Dendritic cell treated with granulocyte-macrophage colony-stimulating factor and Interleukin-4, amounts not matched to agents 40 ng/mL and 50 ng/mL, for 4 days (primary cell): ENCODE data around the gene RBM19.
"Not testable (repeated sequence)": the region's sequence is repeated elsewhere in the genome, so short reads cannot be mapped to it uniquely, and the experiment has no call there.

Experiments
- H3K27ac Mint-ChIP-seq: one replicate; pipeline ENCODE4 v1.8.0; 2022; ENCODE audit warnings: mild to moderate bottlenecking, mixed read lengths
- H3K27me3 Mint-ChIP-seq: one replicate; pipeline ENCODE4 v1.8.0; 2022; ENCODE audit warnings: mild to moderate bottlenecking, mixed read lengths
- H3K36me3 Mint-ChIP-seq: one replicate; pipeline ENCODE4 v1.8.0; 2022; ENCODE audit warnings: low read depth, mixed read lengths
- H3K4me1 Mint-ChIP-seq: one replicate; pipeline ENCODE4 v1.8.0; 2022; ENCODE audit warnings: low read depth, mixed read lengths
- H3K4me3 Mint-ChIP-seq: one replicate; pipeline ENCODE4 v1.8.0; 2022; ENCODE audit warnings: mild to moderate bottlenecking, moderate library complexity, mixed read lengths
- H3K9me3 Mint-ChIP-seq: one replicate; pipeline ENCODE4 v1.8.0; 2022; ENCODE audit warnings: mixed read lengths
- intact Hi-C: fragments of 100-400 bp; cut with micrococcal nuclease; formaldehyde crosslinking; loops from one replicate; pipeline ENCODE4 v1.15.0; 2022

Gene RBM19

GRCh38 chr12:113901319-113901718 is 64.8 kb downstream of the RBM19 start:
- H3K4me3 Mint-ChIP-seq, H3K9me3 Mint-ChIP-seq, H3K27ac Mint-ChIP-seq, H3K27me3 Mint-ChIP-seq, H3K4me1 Mint-ChIP-seq, intact Hi-C loops: not testable (repeated sequence)
- H3K36me3 Mint-ChIP-seq = peaks cover 54% of the 10 kb centered on the region

- Mint-ChIP-seq H3K27ac (no peak overlapping the region), H3K4me1 (no peaks in the 10 kb centered on the region), H3K4me3 (no peak overlapping the region), H3K27me3 (no peaks in the 10 kb centered on the region), H3K9me3 (no peaks in the 10 kb centered on the region), H3K36me3 (peaks cover 53% of the 10 kb centered on the region)
- intact Hi-C loops = no loop called here
Measured at GRCh38 chr12:113900716-113901115, 65.4 kb downstream of the RBM19 start.

- Mint-ChIP-seq H3K36me3 (peaks cover 50% of the 10 kb centered on the region), H3K27me3 (no peaks in the 10 kb centered on the region), H3K4me1 (no peaks in the 10 kb centered on the region), H3K4me3 (no peak overlapping the region), H3K27ac (no peak overlapping the region), H3K9me3 (no peaks in the 10 kb centered on the region)
- intact Hi-C loops = no loop called here
Measured at GRCh38 chr12:113899561-113900471, 66.3 kb downstream of the RBM19 start.

- no peak overlapping the region for H3K27ac Mint-ChIP-seq
- peaks cover 45% of the 10 kb centered on the region for H3K36me3 Mint-ChIP-seq
- H3K9me3 Mint-ChIP-seq = no peaks in the 10 kb centered on the region
- H3K27me3 Mint-ChIP-seq = no peaks in the 10 kb centered on the region
- H3K4me1 Mint-ChIP-seq = no peaks in the 10 kb centered on the region
- intact Hi-C loops = no loop called here
- H3K4me3 Mint-ChIP-seq = no peak overlapping the region
Measured at GRCh38 chr12:113899042-113899560, 67.0 kb downstream of the RBM19 start.

GRCh38 chr12:113898466-113898865 is 67.7 kb downstream of the RBM19 start:
- H3K27me3 Mint-ChIP-seq = no peaks in the 10 kb centered on the region
- no peaks in the 10 kb centered on the region for H3K4me1 Mint-ChIP-seq
- H3K27ac Mint-ChIP-seq = no peak overlapping the region
- no peak overlapping the region for H3K4me3 Mint-ChIP-seq
- intact Hi-C loops = no loop called here
- peaks cover 45% of the 10 kb centered on the region for H3K36me3 Mint-ChIP-seq
- no peaks in the 10 kb centered on the region for H3K9me3 Mint-ChIP-seq

GRCh38 chr12:113897406-113897805 is 68.7 kb downstream of the RBM19 start:
- H3K27ac Mint-ChIP-seq = no peak overlapping the region
- H3K36me3 Mint-ChIP-seq = peaks cover 42% of the 10 kb centered on the region
- no peaks in the 10 kb centered on the region for H3K27me3 Mint-ChIP-seq
- no peak overlapping the region for H3K4me3 Mint-ChIP-seq
- no peaks in the 10 kb centered on the region for H3K4me1 Mint-ChIP-seq
- intact Hi-C loops = no loop called here
- no peaks in the 10 kb centered on the region for H3K9me3 Mint-ChIP-seq

GRCh38 chr12:113896841-113897240 is 69.3 kb downstream of the RBM19 start:
- H3K4me1 Mint-ChIP-seq = no peaks in the 10 kb centered on the region
- intact Hi-C loops = no loop called here

GRCh38 chr12:113896194-113896593 is 69.9 kb downstream of the RBM19 start:
- Mint-ChIP-seq H3K4me3 (no peak overlapping the region), H3K27me3 (no peaks in the 10 kb centered on the region), H3K9me3 (no peaks in the 10 kb centered on the region), H3K4me1 (no peaks in the 10 kb centered on the region), H3K36me3 (peaks cover 52% of the 10 kb centered on the region), H3K27ac (no peak overlapping the region)
- intact Hi-C loops = no loop called here

More at GRCh38 chr12:113896841-113897240, 69.3 kb downstream of the RBM19 start:
- Mint-ChIP-seq H3K27ac (no peak overlapping the region), H3K4me3 (no peak overlapping the region), H3K27me3 (no peaks in the 10 kb centered on the region), H3K36me3 (peaks cover 48% of the 10 kb centered on the region), H3K9me3 (no peaks in the 10 kb centered on the region)

GRCh38 chr12:113895176-113895575 is 70.9 kb downstream of the RBM19 start:
- Mint-ChIP-seq H3K4me1 (no peaks in the 10 kb centered on the region), H3K27me3 (no peaks in the 10 kb centered on the region), H3K36me3 (peaks cover 54% of the 10 kb centered on the region), H3K9me3 (no peaks in the 10 kb centered on the region), H3K27ac (no peak overlapping the region), H3K4me3 (no peak overlapping the region)
- intact Hi-C loops = no loop called here

GRCh38 chr12:113894697-113895096 is 71.4 kb downstream of the RBM19 start:
- Mint-ChIP-seq H3K27me3 (no peaks in the 10 kb centered on the region), H3K36me3 (peaks cover 51% of the 10 kb centered on the region), H3K27ac (no peak overlapping the region), H3K9me3 (no peaks in the 10 kb centered on the region), H3K4me3 (no peak overlapping the region), H3K4me1 (no peaks in the 10 kb centered on the region)
- intact Hi-C loops = no loop called here

GRCh38 chr12:113893221-113893620 is 72.9 kb downstream of the RBM19 start:
- no peak overlapping the region for H3K4me3 Mint-ChIP-seq
- H3K27me3 Mint-ChIP-seq = no peaks in the 10 kb centered on the region
- no peak overlapping the region for H3K27ac Mint-ChIP-seq
- H3K4me1 Mint-ChIP-seq = no peaks in the 10 kb centered on the region
- H3K9me3 Mint-ChIP-seq = no peaks in the 10 kb centered on the region
- intact Hi-C loops = no loop called here
- peaks cover 56% of the 10 kb centered on the region for H3K36me3 Mint-ChIP-seq

GRCh38 chr12:113892556-113892955 is 73.6 kb downstream of the RBM19 start:
- H3K4me1 Mint-ChIP-seq = no peaks in the 10 kb centered on the region
- H3K9me3 Mint-ChIP-seq = no peaks in the 10 kb centered on the region
- no peak overlapping the region for H3K27ac Mint-ChIP-seq
- peaks cover 56% of the 10 kb centered on the region for H3K36me3 Mint-ChIP-seq
- intact Hi-C loops = no loop called here
- no peaks in the 10 kb centered on the region for H3K27me3 Mint-ChIP-seq
- H3K4me3 Mint-ChIP-seq = no peak overlapping the region

- H3K36me3 Mint-ChIP-seq = peaks cover 56% of the 10 kb centered on the region
- H3K4me3 Mint-ChIP-seq = no peak overlapping the region
Measured at GRCh38 chr12:113891739-113892520, 74.2 kb downstream of the RBM19 start.

GRCh38 chr12:113891167-113891692 is 74.9 kb downstream of the RBM19 start:
- Mint-ChIP-seq H3K27me3 (no peaks in the 10 kb centered on the region), H3K9me3 (no peaks in the 10 kb centered on the region), H3K4me3 (no peak overlapping the region), H3K27ac (no peak overlapping the region), H3K36me3 (peaks cover 54% of the 10 kb centered on the region), H3K4me1 (no peaks in the 10 kb centered on the region)
- intact Hi-C loops = no loop called here

More at GRCh38 chr12:113891739-113892520, 74.2 kb downstream of the RBM19 start:
- Mint-ChIP-seq H3K27ac (no peak overlapping the region), H3K9me3 (no peaks in the 10 kb centered on the region), H3K4me1 (no peaks in the 10 kb centered on the region), H3K27me3 (no peaks in the 10 kb centered on the region)
- intact Hi-C loops = no loop called here
